HCT116 (cell line): ENCODE data around the gene EXOC4. TPM values are rescaled to one million over a fixed set of nuclear protein-coding genes. Genes with fewer than 3 reads are reported as not detected.

Experiments
- ATAC-seq: fragments of 200-7000 bp; cut with Tn5 transposase; 2 replicates; pipeline ENCODE4 v1.9.1; 2020; ENCODE audit warnings: mild to moderate bottlenecking, moderate library complexity
- BruUV-seq: library from RNA; stranded (reverse); fragments of 400-500 nt; replicated peaks from 2 replicates; lab custom pipeline; 2021; lab: Mats Ljungman, UMichigan
- CTCF ChIA-PET: fragments of 300-600 bp; sonication (Branson Sonifier 250); formaldehyde crosslinking; loops from one replicate; lab custom pipeline; 2021; ENCODE audit warnings: antibody characterized with exemption; lab: Charles Lee
- POLR2A ChIA-PET: fragments of 300-600, 350-600 bp; sonication (Branson Sonifier 250); formaldehyde crosslinking; loops from one replicate; lab custom pipeline; 2021; ENCODE audit warnings: antibody characterized with exemption; lab: Charles Lee
- RAD21 ChIA-PET, 2 experiments: fragments of 300-600 bp; sonication (Branson Sonifier 250); formaldehyde crosslinking; loops; one replicate each; lab custom pipeline; 2023; ENCODE audit warnings: low total read pairs in 2 of 2; ENCODE audit not compliant: uncharacterized antibody in 2 of 2, unreplicated experiment in 2 of 2, low non-redundant PET in 1 of 2; lab: Charles Lee
- DNase-seq: peaks from one replicate; pipeline ENCODE4 v3.0.0-alpha.2; 2010; ENCODE audit warnings: low read depth, low spot score
- H2AFZ ChIP-seq: fragments of 200-600 bp; shearing (Covaris generic), sonication (generic); 2 replicates; pipeline ENCODE4 v1.6.1; 2017; ENCODE audit warnings: low read depth, mixed run types, mixed read lengths, antibody characterized with exemption, low read length; ENCODE audit not compliant: poor library complexity, severe bottlenecking
- H3K27ac ChIP-seq: 2 replicates; pipeline ENCODE4 v1.5.1; 2012; ENCODE audit warnings: low read depth, low read length
- H3K27me3 ChIP-seq: fragments of 200-600 bp; sonication (generic); 2 replicates; pipeline ENCODE4 v1.6.1; 2016; ENCODE audit warnings: mixed run types, low read length, mixed read lengths; ENCODE audit not compliant: insufficient read depth
- H3K36me3 ChIP-seq, 2 experiments: fragments of 200-500 bp in 1 of 2; fragments of 200-600 bp in 1 of 2; sonication (Bioruptor generic) in 1 of 2; sonication (generic) in 1 of 2; 2 replicates each; pipeline versions ENCODE4 v1.5.1 to v1.6.1; 2014 to 2016; ENCODE audit warnings: low read length in 2 of 2, inconsistent platforms in 1 of 2, mixed read lengths in 1 of 2, mixed run types in 1 of 2; ENCODE audit not compliant: insufficient read depth in 2 of 2, control insufficient read depth in 1 of 2
- H3K4me1 ChIP-seq, 2 experiments: fragments of 200-600 bp in 1 of 2; sonication (generic) in 1 of 2; 2 replicates each; pipeline versions ENCODE4 v1.5.1 to v1.6.1; 2012 to 2017; ENCODE audit warnings: low read length in 2 of 2, inconsistent platforms in 1 of 2, mild to moderate bottlenecking in 1 of 2, mixed read lengths in 1 of 2, mixed run types in 1 of 2, moderate library complexity in 1 of 2; ENCODE audit not compliant: insufficient read depth in 2 of 2, control insufficient read depth in 1 of 2
- H3K4me2 ChIP-seq: fragments of 200-600 bp; sonication (generic); 2 replicates; pipeline ENCODE4 v1.6.1; 2017; ENCODE audit warnings: mixed run types, low read length, mixed read lengths
- H3K4me3 ChIP-seq, 2 experiments: fragments of 200-600 bp in 1 of 2; sonication (generic) in 1 of 2; replicated peaks in 1 of 2; 2 replicates each; pipeline ENCODE4 v1.5.1; 2011 to 2016; ENCODE audit warnings: low read length in 2 of 2, control low read depth in 1 of 2, low read depth in 1 of 2, mild to moderate bottlenecking in 1 of 2, mixed read lengths in 1 of 2, mixed run types in 1 of 2
- H3K79me2 ChIP-seq: fragments of 200-600 bp; sonication (generic); 2 replicates; pipeline ENCODE4 v1.6.1; 2017; ENCODE audit warnings: mild to moderate bottlenecking, mixed run types, low read length, moderate library complexity, mixed read lengths; ENCODE audit not compliant: insufficient read depth
- H3K9ac ChIP-seq: fragments of 200-600 bp; sonication (generic); 2 replicates; pipeline ENCODE4 v1.6.1; 2016; ENCODE audit warnings: low read length, mixed read lengths
- H3K9me2 ChIP-seq: fragments of 200-600 bp; sonication (generic), shearing (Covaris generic); 2 replicates; pipeline ENCODE4 v1.6.1; 2017; ENCODE audit warnings: mixed run types, mild to moderate bottlenecking, moderate library complexity; ENCODE audit not compliant: insufficient read depth
- H3K9me3 ChIP-seq, 2 experiments: fragments of 200-500 bp in 1 of 2; fragments of 200-600 bp in 1 of 2; sonication (Bioruptor generic) in 1 of 2; sonication (generic) in 1 of 2; 2 replicates each; pipeline ENCODE4 v1.6.1; 2014 to 2017; ENCODE audit warnings: low read length in 2 of 2, mixed read lengths in 2 of 2, inconsistent platforms in 1 of 2, low read depth in 1 of 2, mild to moderate bottlenecking in 1 of 2, mixed run types in 1 of 2, moderate library complexity in 1 of 2; ENCODE audit not compliant: control insufficient read depth in 1 of 2, insufficient read depth in 1 of 2
- H4K20me1 ChIP-seq: fragments of 200-600 bp; sonication (generic), shearing (Covaris generic); 2 replicates; pipeline ENCODE4 v1.6.1; 2017; ENCODE audit warnings: mixed run types, mild to moderate bottlenecking, moderate library complexity; ENCODE audit not compliant: insufficient read depth
- ATF3 ChIP-seq: IDR thresholded peaks from 2 replicates; pipeline ENCODE4 v1.6.1; 2012
- CEBPB ChIP-seq: IDR thresholded peaks from 2 replicates; pipeline ENCODE4 v1.6.1; 2012; ENCODE audit warnings: low read depth
- ELF1 ChIP-seq: IDR thresholded peaks from 2 replicates; pipeline ENCODE4 v1.6.1; 2012; ENCODE audit warnings: low read depth, borderline replicate concordance
- EZH2 ChIP-seq: fragments of 200-600 bp; sonication (generic); IDR thresholded peaks from 2 replicates; pipeline ENCODE4 v1.6.1; 2017; ENCODE audit warnings: antibody characterized with exemption, mixed run types
- EZH2phosphoT487 ChIP-seq: fragments of 200-600 bp; IDR thresholded peaks from 2 replicates; pipeline ENCODE4 v1.6.1; 2018; ENCODE audit warnings: antibody characterized with exemption, borderline replicate concordance
- FOSL1 ChIP-seq: IDR thresholded peaks from 2 replicates; pipeline ENCODE4 v1.6.1; 2012; ENCODE audit warnings: low read depth
- JUND ChIP-seq: IDR thresholded peaks from 2 replicates; pipeline ENCODE4 v1.6.1; 2012
- MAX ChIP-seq: IDR thresholded peaks from 2 replicates; pipeline ENCODE4 v1.6.1; 2012
- POLR2AphosphoS5 ChIP-seq: IDR thresholded peaks from 2 replicates; pipeline ENCODE4 v1.6.1; 2011; ENCODE audit warnings: mild to moderate bottlenecking, low read depth, low read length, moderate library complexity
- RAD21 ChIP-seq: IDR thresholded peaks from 2 replicates; pipeline ENCODE4 v1.6.1; 2012; ENCODE audit warnings: low read depth, mild to moderate bottlenecking
- REST ChIP-seq: IDR thresholded peaks from 2 replicates; pipeline ENCODE4 v1.6.1; 2012; ENCODE audit warnings: low read depth
- SIN3A ChIP-seq: IDR thresholded peaks from 2 replicates; pipeline ENCODE4 v1.6.1; 2012; ENCODE audit warnings: low read depth
- SP1 ChIP-seq: IDR thresholded peaks from 2 replicates; pipeline ENCODE4 v1.6.1; 2012; ENCODE audit warnings: low read depth
- SRF ChIP-seq: IDR thresholded peaks from 2 replicates; pipeline ENCODE4 v1.6.1; 2012; ENCODE audit warnings: low read depth
- TCF7L2 ChIP-seq: IDR thresholded peaks from 2 replicates; pipeline ENCODE4 v1.7.0; 2011; ENCODE audit warnings: borderline replicate concordance, inconsistent platforms; ENCODE audit not compliant: insufficient read depth, insufficient read length; ENCODE audit errors: extremely low read depth
- YY1 ChIP-seq: IDR thresholded peaks from 2 replicates; pipeline ENCODE4 v1.6.1; 2011; ENCODE audit warnings: low read length, low read depth, moderate library complexity, mild to moderate bottlenecking; ENCODE audit not compliant: insufficient replicate concordance; ENCODE audit errors: extremely low read depth
- ZBTB33 ChIP-seq: IDR thresholded peaks from 2 replicates; pipeline ENCODE4 v1.6.1; 2011; ENCODE audit warnings: mild to moderate bottlenecking, low read length, moderate library complexity; ENCODE audit not compliant: insufficient replicate concordance; ENCODE audit errors: extremely low read depth
- ZFX ChIP-seq: fragments of 450-650 bp; IDR thresholded peaks from 2 replicates; pipeline ENCODE4 v1.6.1; 2017
- ZNF274 ChIP-seq: fragments of 200-500 bp; sonication (Bioruptor generic); IDR thresholded peaks from 2 replicates; pipeline ENCODE4 v1.6.1; 2014; ENCODE audit warnings: mild to moderate bottlenecking, low read depth, low read length, inconsistent platforms
- intact Hi-C: fragments of 100-400 bp; cut with micrococcal nuclease; formaldehyde crosslinking; loops from 2 replicates; pipeline ENCODE4 v1.10.0; 2022
- total RNA-seq: library from RNA; stranded (reverse); gene quantifications from one replicate; pipeline ENCODE4 v1.2.1, GENCODE V29; 2021; ENCODE audit not compliant: unreplicated experiment

The EXOC4 gene
- total RNA-seq, 1 experiment from 2014 or later = 40.3 TPM

DNA sequence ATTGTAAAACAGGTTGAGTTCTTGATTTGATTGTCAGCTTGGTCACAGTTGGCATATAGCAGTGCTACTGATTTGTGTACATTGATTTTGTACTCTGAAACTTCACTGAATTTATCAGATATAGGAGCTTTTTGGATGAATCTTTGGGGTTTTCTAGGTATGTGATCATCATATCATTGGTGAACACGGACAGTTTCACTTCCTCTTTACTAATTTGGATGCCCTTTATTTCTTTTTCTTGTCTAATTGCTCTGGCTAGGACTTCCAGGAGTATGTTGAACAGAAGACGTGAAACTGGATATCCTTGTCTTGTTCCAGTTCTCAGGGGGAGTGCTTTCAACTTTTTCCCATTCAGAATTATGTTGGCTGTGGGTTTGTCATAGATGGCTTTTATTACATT lies 86.9 kb downstream of the EXOC4 start:
- H2AFZ ChIP-seq = no peak overlapping the region
- no peak overlapping the region for H3K9ac ChIP-seq
- TF ChIP-seq EZH2phosphoT487 (no peak), EZH2 (no peak), REST (no peak), SRF (no peak), CEBPB (no peak), ZNF274 (no peak), RAD21 (no peak), TCF7L2 (no peak), MAX (no peak), ATF3 (no peak), ELF1 (no peak), SIN3A (no peak), SP1 (no peak), YY1 (no peak), FOSL1 (no peak), ZBTB33 (no peak), ZFX (no peak), JUND (no peak), POLR2AphosphoS5 (no peak)
- H3K36me3 ChIP-seq = no peaks in the 10 kb centered on the region
- no peaks in the 10 kb centered on the region for H3K9me3 ChIP-seq
- BruUV-seq = no TSS peak
- DNase-seq = no peak
- POLR2A ChIA-PET = no interaction called here
- CTCF ChIA-PET = no interaction called here
- RAD21 ChIA-PET = no interaction called here
- H3K79me2 ChIP-seq = peaks cover 3% of the 10 kb centered on the region; the same call in 1 of the 2 replicates
- no peaks in the 10 kb centered on the region; the same call in 1 of the 2 replicates for H4K20me1 ChIP-seq
- H3K4me3 ChIP-seq = no peak overlapping the region
- H3K27me3 ChIP-seq = no peaks in the 10 kb centered on the region
- no peaks in the 10 kb centered on the region for H3K9me2 ChIP-seq
- intact Hi-C loops = loop anchor here (5.0 kb wide), 1 partner anchor 627 kb away; no protein-coding TSS in a partner anchor
- no peak for ATAC-seq
- no peak overlapping the region for H3K4me2 ChIP-seq
- H3K4me1 ChIP-seq = no peaks in the 10 kb centered on the region
- H3K27ac ChIP-seq = no peak overlapping the region
